ENCODE data around the gene RNASEH2A. TPM values are rescaled to one million over a fixed set of nuclear protein-coding genes. Genes with fewer than 3 reads are reported as not detected.

Gene RNASEH2A
- 30.6 and 41.6 TPM in 2 replicates for total RNA-seq (2022)
- percentile 48 among the genes with signal in this experiment for Bru-seq, nascent RNA
- BruChase-seq, experiment 1, labeled RNA remaining after a 6-hour chase: percentile 70 among the genes with signal in this experiment
- percentile 57 among the genes with signal in this experiment for BruChase-seq, experiment 2, labeled RNA remaining after a 2-hour chase
- long read RNA-seq, transcript RNASEH2A-201 (8 exons, 2,753 nt): major isoform, 82 of 92 reads
- long read RNA-seq, partial matches to known transcripts: 3 of 92 reads
- long read RNA-seq, other reads (novel, unspliced or antisense): 5 of 92 reads

DNA sequence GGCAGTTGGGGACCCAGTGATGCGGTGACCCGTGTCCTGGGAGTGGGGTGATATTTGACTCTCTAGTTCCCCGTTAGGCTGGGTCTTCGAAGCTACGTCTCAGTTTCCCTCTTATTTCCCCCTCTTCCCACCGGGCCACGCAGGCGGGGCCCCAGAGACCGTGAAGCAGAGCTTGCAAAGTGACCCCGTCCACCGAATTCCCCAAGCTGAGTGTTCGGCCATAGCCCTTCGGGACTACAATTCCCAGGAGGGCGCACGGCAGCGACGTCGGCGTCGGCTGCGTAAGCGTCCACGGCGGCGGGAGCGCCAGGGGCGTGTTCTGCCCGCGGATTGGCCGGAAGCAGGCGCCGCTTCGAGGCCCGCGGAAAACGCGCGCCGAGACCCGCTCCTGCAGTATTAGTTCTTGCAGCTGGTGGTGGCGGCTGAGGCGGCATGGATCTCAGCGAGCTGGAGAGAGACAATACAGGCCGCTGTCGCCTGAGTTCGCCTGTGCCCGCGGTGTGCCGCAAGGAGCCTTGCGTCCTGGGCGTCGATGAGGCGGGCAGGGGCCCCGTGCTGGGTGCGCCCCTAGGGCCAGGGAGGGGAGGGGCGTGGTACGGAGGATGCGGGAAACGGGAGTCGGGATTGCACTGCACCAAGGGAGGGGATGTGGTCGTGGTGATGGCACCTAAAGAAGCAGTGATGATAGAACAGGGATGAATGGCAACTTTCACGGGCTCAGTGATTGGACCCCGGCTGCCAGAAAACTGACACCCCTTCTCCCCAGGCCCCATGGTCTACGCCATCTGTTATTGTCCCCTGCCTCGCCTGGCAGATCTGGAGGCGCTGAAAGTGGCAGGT is at the start of gene RNASEH2A:
Gene RNASEH2A, plus strand, starts transcription at position 343 of the 840 bp plus-strand sequence. Its CDS starts 90 bp downstream, at position 433.
- TF ChIP-seq CTCF (IDR thresholded peaks at IDR 0.05; ENCODE audit: unreplicated experiment): no peak
- DNase-seq: peak; percentile 85
- no peaks in the 10 kb centered on the region for H3K27me3 Mint-ChIP-seq (ENCODE audit: unreplicated experiment)
- CTCF ChIA-PET: no interaction called here
- no TSS peak for BruUV-seq (replicated peaks)
- no peaks in the 10 kb centered on the region for H3K9me3 Mint-ChIP-seq (ENCODE audit: low read depth, unreplicated experiment)
- peaks cover 24% of the 10 kb centered on the region for H3K36me3 Mint-ChIP-seq (ENCODE audit: insufficient read depth, unreplicated experiment)
- peak within 1 kb of the TSS; percentile 95 for H3K4me3 Mint-ChIP-seq (ENCODE audit: low read depth, unreplicated experiment)
- intact Hi-C loops (cut with micrococcal nuclease; ENCODE audit: unreplicated experiment): no loop called here
- H3K4me1 Mint-ChIP-seq (ENCODE audit: low read depth, unreplicated experiment): peaks cover 16% of the 10 kb centered on the region
- peak within 1 kb of the TSS; percentile 58 for H3K27ac Mint-ChIP-seq (ENCODE audit: unreplicated experiment)

DNA sequence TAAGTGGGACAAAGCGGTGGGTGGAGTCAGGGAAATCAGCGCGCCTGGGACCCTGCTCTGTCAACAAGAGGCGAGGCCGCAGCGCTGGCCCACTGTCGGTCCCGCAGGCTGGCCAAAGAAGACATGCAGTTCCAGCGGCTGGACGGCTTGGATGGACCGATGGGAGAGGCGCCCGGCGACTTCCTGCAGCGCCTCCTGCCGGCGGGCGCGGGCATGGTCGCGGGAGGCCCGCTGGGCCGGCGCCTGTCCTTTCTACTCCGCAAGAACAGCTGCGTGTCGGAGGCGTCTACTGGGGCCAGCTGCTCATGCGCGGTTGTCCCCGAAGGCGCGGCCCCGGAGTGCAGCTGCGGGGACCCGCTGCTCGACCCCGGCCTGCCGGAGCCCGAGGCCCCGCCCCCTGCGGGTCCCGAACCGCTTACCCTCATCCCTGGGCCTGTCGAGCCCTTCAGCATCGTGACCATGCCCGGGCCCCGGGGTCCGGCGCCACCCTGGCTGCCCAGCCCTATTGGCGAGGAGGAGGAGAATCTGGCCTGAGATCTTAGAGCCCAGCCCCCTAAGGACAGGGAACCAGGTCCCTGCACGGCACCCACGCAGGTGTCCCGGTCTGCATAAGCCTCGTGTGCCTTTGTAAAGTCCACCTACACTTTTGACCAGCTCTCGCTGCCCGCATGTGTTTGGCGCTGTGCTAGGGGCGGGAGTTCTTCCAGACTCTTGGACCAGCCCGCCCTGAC is 48.7 kb upstream of the RNASEH2A start:
- H3K4me3 Mint-ChIP-seq (ENCODE audit: low read depth, unreplicated experiment): peak overlapping the region; percentile 46
- DNase-seq: peak; percentile 71
- peak; percentile 76 for TF ChIP-seq CTCF (IDR thresholded peaks at IDR 0.05; ENCODE audit: unreplicated experiment)
- no peak overlapping the region for H3K27ac Mint-ChIP-seq (ENCODE audit: unreplicated experiment)
- peaks cover 9% of the 10 kb centered on the region for H3K36me3 Mint-ChIP-seq (ENCODE audit: insufficient read depth, unreplicated experiment)
- intact Hi-C loops (cut with micrococcal nuclease; ENCODE audit: unreplicated experiment): no loop called here
- no peaks in the 10 kb centered on the region for H3K4me1 Mint-ChIP-seq (ENCODE audit: low read depth, unreplicated experiment)
- CTCF ChIA-PET: interaction anchor here (0.6 to 1.2 kb wide), 5 partner anchors 33 to 174 kb away, joined by 3 to 9 read pairs (median 4); no protein-coding TSS in a partner anchor
- no TSS peak for BruUV-seq (replicated peaks)
- no peaks in the 10 kb centered on the region for H3K9me3 Mint-ChIP-seq (ENCODE audit: low read depth, unreplicated experiment)
- peaks cover 13% of the 10 kb centered on the region for H3K27me3 Mint-ChIP-seq (ENCODE audit: unreplicated experiment)

DNA sequence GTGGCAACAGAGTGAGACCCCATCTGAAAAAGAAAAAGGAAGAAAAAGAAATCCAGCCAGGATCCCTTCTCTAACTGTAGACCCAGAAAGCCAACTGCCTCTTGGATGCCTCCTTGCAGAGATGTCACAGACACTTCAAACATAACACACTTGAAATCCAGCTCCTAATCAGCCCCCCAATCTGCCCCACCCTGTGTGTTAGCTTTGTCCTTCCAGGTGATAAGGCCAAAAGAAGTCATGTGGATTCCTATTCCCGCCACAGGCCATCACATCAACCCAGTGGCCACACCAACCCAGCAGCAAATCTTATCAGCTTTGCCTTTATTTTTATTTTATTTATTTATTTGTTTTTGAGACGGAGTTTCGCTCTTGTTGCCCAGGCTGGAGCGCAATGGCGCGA is 46.7 kb upstream of the RNASEH2A start:
- no peaks in the 10 kb centered on the region for H3K4me1 Mint-ChIP-seq (ENCODE audit: low read depth, unreplicated experiment)
- H3K27me3 Mint-ChIP-seq (ENCODE audit: unreplicated experiment): no peaks in the 10 kb centered on the region
- DNase-seq: no peak
- CTCF ChIA-PET: interaction anchor here (1.3 to 2.9 kb wide), 3 partner anchors 10 to 88 kb away, joined by 5 to 15 read pairs (median 11); no protein-coding TSS in a partner anchor
- H3K4me3 Mint-ChIP-seq (ENCODE audit: low read depth, unreplicated experiment): no peak overlapping the region
- no peak for TF ChIP-seq CTCF (IDR thresholded peaks at IDR 0.05; ENCODE audit: unreplicated experiment)
- no TSS peak for BruUV-seq (replicated peaks)
- H3K36me3 Mint-ChIP-seq (ENCODE audit: insufficient read depth, unreplicated experiment): peaks cover 22% of the 10 kb centered on the region
- intact Hi-C loops (cut with micrococcal nuclease; ENCODE audit: unreplicated experiment): loop anchor here (1.0 to 5.0 kb wide), 2 partner anchors 37 to 88 kb away; no protein-coding TSS in a partner anchor
- no peaks in the 10 kb centered on the region for H3K9me3 Mint-ChIP-seq (ENCODE audit: low read depth, unreplicated experiment)
- no peak overlapping the region for H3K27ac Mint-ChIP-seq (ENCODE audit: unreplicated experiment)

DNA sequence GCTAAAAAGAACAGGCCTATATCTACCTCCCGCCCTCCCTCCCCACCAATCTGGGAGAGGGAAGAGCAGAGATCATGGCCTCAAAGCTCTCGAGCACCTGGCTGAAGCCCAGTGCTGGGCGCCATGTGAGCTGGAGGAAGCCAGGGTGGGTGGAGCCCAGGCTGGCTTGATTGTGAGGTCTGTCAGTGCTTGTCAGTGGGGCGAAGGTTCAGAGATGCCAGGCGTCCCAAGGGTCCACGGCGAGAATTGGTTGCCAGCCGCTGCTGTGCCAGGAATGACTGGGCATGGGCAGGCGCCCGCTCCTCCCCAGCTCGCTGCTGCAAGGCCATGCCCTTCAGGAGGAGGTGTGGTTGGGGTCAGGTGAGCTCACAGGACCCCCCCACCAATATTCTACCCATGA is 43.3 kb upstream of the RNASEH2A start:
- DNase-seq: no peak
- Mint-ChIP-seq H3K27me3 (ENCODE audit: unreplicated experiment) (no peaks in the 10 kb centered on the region), H3K4me3 (ENCODE audit: low read depth, unreplicated experiment) (no peak overlapping the region), H3K36me3 (ENCODE audit: insufficient read depth, unreplicated experiment) (peaks cover 25% of the 10 kb centered on the region), H3K27ac (ENCODE audit: unreplicated experiment) (no peak overlapping the region), H3K9me3 (ENCODE audit: low read depth, unreplicated experiment) (no peaks in the 10 kb centered on the region), H3K4me1 (ENCODE audit: low read depth, unreplicated experiment) (no peaks in the 10 kb centered on the region)
- intact Hi-C loops (cut with micrococcal nuclease; ENCODE audit: unreplicated experiment): loop anchor here (5.0 kb wide), 1 partner anchor 84 kb away; no protein-coding TSS in a partner anchor
- BruUV-seq (replicated peaks): no TSS peak
- no peak for TF ChIP-seq CTCF (IDR thresholded peaks at IDR 0.05; ENCODE audit: unreplicated experiment)
- CTCF ChIA-PET: no interaction called here
